Measurements from ENCODE around the gene KRTAP19-3. TPM values are rescaled to one million over a fixed set of nuclear protein-coding genes. Genes with fewer than 3 reads are reported as not detected.

KRTAP19-3 gene
- not detected in 2 replicates for total RNA-seq

DNA sequence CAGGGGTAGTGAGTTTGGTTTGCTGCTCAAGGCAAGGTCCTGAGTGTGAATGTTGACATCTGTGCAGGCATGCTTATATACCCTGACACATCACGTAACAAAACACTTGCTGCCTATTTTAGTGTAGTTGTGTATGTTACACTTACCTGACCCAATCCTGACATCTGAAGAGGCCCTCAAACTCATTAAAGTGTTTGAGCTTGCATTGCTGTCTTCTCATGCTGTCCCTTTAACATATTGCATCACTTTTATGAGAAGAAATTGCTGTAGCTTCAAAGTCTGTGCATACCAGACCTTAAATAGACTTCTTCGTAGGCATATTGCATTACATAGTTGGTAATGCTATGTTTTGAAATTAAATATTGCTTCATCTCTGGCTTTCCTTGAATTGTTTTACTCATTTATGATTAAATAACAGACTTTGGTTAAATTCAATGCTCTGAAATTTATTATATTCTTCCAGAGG, at the start of gene KRTAP19-3:
Gene KRTAP19-3 (minus strand): TSS at position 51 of the 466 bp plus-strand sequence. CDS start 56 bp downstream, outside the sequence.

GRCh38 chr21:30502041-30502440, 10.2 kb upstream of the KRTAP19-3 start, which contains the start of gene KRTAP19-5:
Gene KRTAP19-5, minus strand, starts transcription at chr21:30502141. Its CDS starts 51 bp downstream, at chr21:30502090.

DNA sequence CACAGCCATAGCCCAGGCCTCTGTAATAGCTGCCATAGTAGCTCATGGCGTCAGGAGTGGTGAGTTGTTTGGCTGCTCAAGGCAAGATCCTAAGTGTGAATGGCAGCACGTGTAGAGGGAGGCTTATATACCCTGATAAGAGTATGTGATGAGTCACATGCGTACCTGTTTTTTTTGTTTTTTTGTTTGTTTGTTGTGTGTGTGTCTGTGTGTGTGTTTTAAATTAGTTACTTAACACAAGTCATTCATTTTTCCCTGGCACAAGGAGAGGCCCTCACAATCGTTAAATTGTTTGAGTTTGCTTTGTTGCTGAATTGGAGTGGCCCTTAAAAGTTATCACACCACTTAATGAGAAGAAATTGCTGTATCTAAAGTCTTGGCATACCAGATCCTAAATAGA, 5.3 kb upstream of the KRTAP19-3 start, which contains the start of gene KRTAP19-4:
Gene KRTAP19-4 (minus strand): TSS at position 101 of the 400 bp plus-strand sequence. CDS start 55 bp downstream, at position 46.

GRCh38 chr21:30487336-30487735, 4.5 kb downstream of the KRTAP19-3 start, which contains the start of gene KRTAP19-2:
Gene KRTAP19-2, minus strand, starts transcription at chr21:30487436. Its CDS starts 88 bp downstream, at chr21:30487348.

GRCh38 chr21:30480145-30480544, 11.7 kb downstream of the KRTAP19-3 start, which contains the start of gene KRTAP19-1:
Gene KRTAP19-1, minus strand, starts transcription at chr21:30480367. Its CDS starts 50 bp downstream, at chr21:30480317.

Other genes with a start within 250 kb of the KRTAP19-3 start
- not detected in 2 replicates for gene KRTAP24-1, start 209.1 kb downstream of the KRTAP19-3 start, total RNA-seq
- not detected in 2 replicates for gene KRTAP25-1, start 202.5 kb downstream of the KRTAP19-3 start, total RNA-seq
- gene KRTAP26-1, start 171.7 kb downstream of the KRTAP19-3 start, total RNA-seq = not detected in 2 replicates
- not detected in 2 replicates for gene KRTAP27-1, start 154.3 kb downstream of the KRTAP19-3 start, total RNA-seq
- gene KRTAP23-1, start 143.4 kb downstream of the KRTAP19-3 start, total RNA-seq = not detected in 2 replicates
- not detected in 2 replicates for gene KRTAP13-2, start 119.7 kb downstream of the KRTAP19-3 start, total RNA-seq
- not detected in 2 replicates for gene KRTAP13-1, start 96.0 kb downstream of the KRTAP19-3 start, total RNA-seq
- not detected in 2 replicates for gene KRTAP13-3, start 66.1 kb downstream of the KRTAP19-3 start, total RNA-seq
- not detected in 2 replicates for gene KRTAP13-4, start 61.8 kb downstream of the KRTAP19-3 start, total RNA-seq
- not detected in 2 replicates for gene KRTAP15-1, start 51.7 kb downstream of the KRTAP19-3 start, total RNA-seq
- gene KRTAP19-1, start 11.6 kb downstream of the KRTAP19-3 start, total RNA-seq = not detected in 2 replicates
- gene KRTAP19-2, start 4.6 kb downstream of the KRTAP19-3 start, total RNA-seq = not detected in 2 replicates
- not detected in 2 replicates for gene KRTAP19-4, start 5.2 kb upstream of the KRTAP19-3 start, total RNA-seq
- not detected in 2 replicates for gene KRTAP19-5, start 10.1 kb upstream of the KRTAP19-3 start, total RNA-seq
- not detected in 2 replicates for gene KRTAP19-6, start 49.9 kb upstream of the KRTAP19-3 start, total RNA-seq
- gene KRTAP19-7, start 69.3 kb upstream of the KRTAP19-3 start, total RNA-seq = not detected in 2 replicates
- gene KRTAP22-2, start 98.4 kb upstream of the KRTAP19-3 start, total RNA-seq = not detected in 2 replicates
- not detected in 2 replicates for gene KRTAP6-3, start 100.4 kb upstream of the KRTAP19-3 start, total RNA-seq
- not detected in 2 replicates for gene KRTAP6-2, start 106.9 kb upstream of the KRTAP19-3 start, total RNA-seq
- gene KRTAP22-1, start 109.1 kb upstream of the KRTAP19-3 start, total RNA-seq = not detected in 2 replicates
- not detected in 2 replicates for gene KRTAP6-1, start 121.9 kb upstream of the KRTAP19-3 start, total RNA-seq
- gene KRTAP20-1, start 124.4 kb upstream of the KRTAP19-3 start, total RNA-seq = not detected in 2 replicates
- not detected in 2 replicates for gene KRTAP20-4, start 128.6 kb upstream of the KRTAP19-3 start, total RNA-seq
- not detected in 2 replicates for gene KRTAP20-2, start 143.2 kb upstream of the KRTAP19-3 start, total RNA-seq
- gene KRTAP20-3, start 150.9 kb upstream of the KRTAP19-3 start, total RNA-seq = not detected in 2 replicates
- gene KRTAP21-3, start 226.8 kb upstream of the KRTAP19-3 start, total RNA-seq = not detected in 2 replicates

All from mammary microvascular endothelial cell (primary cell).